KOPT-K1 (cell line): ENCODE measurements around the gene ZCCHC24.
A peak's percentile ranks its signal among the peaks of the same experiment; 100 is the strongest.

Experiments used
- H3K27ac ChIP-seq: fragments of 200-600 bp; sonication (generic); 2 replicates; pipeline ENCODE4 v1.5.1; 2016; ENCODE audit warnings: antibody characterized with exemption, mild to moderate bottlenecking, low read depth, low read length; ENCODE audit not compliant: poor library complexity, severe bottlenecking
- H3K36me3 ChIP-seq: fragments of 200-600 bp; sonication (generic); 2 replicates; pipeline ENCODE4 v1.5.1; 2017; ENCODE audit warnings: antibody characterized with exemption, mild to moderate bottlenecking, low read length, moderate library complexity; ENCODE audit not compliant: insufficient read depth
- H3K9me3 ChIP-seq: fragments of 200-600 bp; sonication (generic); 2 replicates; pipeline ENCODE4 v1.5.1; 2017; ENCODE audit warnings: antibody characterized with exemption, low read length, mild to moderate bottlenecking; ENCODE audit not compliant: insufficient read depth, poor library complexity, severe bottlenecking

ZCCHC24 gene

DNA sequence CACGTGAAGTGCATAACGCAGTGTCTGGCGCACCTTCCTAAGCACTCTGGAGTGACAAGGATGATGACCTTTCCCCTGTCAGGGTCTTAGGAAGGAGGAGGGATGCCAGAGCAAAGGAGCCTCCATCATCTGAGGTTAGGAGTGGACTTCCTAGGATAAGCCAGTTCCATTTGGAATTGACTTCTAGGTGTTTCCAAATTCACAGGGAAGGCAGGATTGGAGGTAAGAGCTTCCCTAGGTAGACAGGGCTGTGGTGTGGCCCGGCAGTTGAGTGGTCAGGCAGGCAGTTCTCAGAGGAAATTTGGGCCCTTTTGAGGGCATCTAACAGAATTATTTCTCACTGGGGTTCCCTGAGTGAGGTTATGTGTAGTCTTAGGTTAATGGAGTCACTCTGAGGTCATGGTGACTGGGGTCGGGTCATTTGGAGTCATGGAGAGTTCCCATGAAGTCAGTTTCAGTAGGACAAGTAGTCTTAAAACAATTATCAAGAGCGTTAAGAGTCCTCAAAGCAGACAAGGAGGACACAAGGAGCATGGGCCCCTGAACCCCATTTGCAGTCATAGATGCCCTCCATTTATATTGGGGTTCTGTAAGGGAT, 89.9 kb downstream of the ZCCHC24 start:
- H3K36me3 ChIP-seq = peaks cover 73% of the 10 kb centered on the region
- H3K27ac ChIP-seq = no peak overlapping the region
- H3K9me3 ChIP-seq = no peaks in the 10 kb centered on the region

- Histone ChIP-seq H3K9me3 (no peaks in the 10 kb centered on the region), H3K27ac (no peak overlapping the region), H3K36me3 (peaks cover 82% of the 10 kb centered on the region)
These were observed 90.8 kb downstream of the ZCCHC24 start for GRCh38 chr10:79354615-79355014.

GRCh38 chr10:79354141-79354540, 91.3 kb downstream of the ZCCHC24 start:
- Histone ChIP-seq H3K36me3 (peaks cover 87% of the 10 kb centered on the region), H3K27ac (no peak overlapping the region), H3K9me3 (no peaks in the 10 kb centered on the region)

DNA sequence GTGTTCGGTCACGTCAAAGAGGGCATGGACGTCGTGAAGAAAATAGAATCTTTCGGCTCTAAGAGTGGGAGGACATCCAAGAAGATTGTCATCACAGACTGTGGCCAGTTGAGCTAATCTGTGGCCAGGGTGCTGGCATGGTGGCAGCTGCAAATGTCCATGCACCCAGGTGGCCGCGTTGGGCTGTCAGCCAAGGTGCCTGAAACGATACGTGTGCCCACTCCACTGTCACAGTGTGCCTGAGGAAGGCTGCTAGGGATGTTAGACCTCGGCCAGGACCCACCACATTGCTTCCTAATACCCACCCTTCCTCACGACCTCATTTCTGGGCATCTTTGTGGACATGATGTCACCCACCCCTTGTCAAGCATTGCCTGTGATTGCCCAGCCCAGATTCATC, 91.7 kb downstream of the ZCCHC24 start:
- H3K9me3 ChIP-seq = no peaks in the 10 kb centered on the region
- H3K36me3 ChIP-seq = peaks cover 91% of the 10 kb centered on the region
- no peak overlapping the region for H3K27ac ChIP-seq

DNA sequence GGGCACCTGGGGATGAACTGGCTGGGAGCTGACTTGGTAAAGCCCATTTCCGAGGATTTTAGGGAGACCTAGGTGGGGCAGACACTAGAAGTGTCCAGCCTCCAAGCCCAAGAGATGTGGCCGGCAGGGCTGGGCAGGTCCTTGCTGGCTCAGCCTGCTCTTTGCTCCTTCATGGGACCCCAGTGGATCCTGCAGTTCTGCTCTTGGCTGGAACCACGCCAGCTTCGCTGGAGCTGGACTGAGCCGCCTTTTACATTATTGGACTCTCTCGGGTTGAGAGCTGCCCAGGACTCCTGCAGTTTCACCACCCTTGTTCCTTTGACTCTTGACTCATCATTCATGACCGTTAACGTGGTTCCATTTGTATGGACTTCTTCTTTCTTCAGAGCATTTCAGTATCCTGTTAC, 92.4 kb downstream of the ZCCHC24 start:
- no peak overlapping the region for H3K27ac ChIP-seq
- H3K36me3 ChIP-seq = peaks cover 95% of the 10 kb centered on the region
- H3K9me3 ChIP-seq = no peaks in the 10 kb centered on the region

- no peaks in the 10 kb centered on the region for H3K9me3 ChIP-seq
- peaks cover 89% of the 10 kb centered on the region for H3K36me3 ChIP-seq
- H3K27ac ChIP-seq = no peak overlapping the region
These were observed 93.2 kb downstream of the ZCCHC24 start for GRCh38 chr10:79352035-79352877.

GRCh38 chr10:79351332-79351731, 94.1 kb downstream of the ZCCHC24 start:
- Histone ChIP-seq H3K9me3 (no peaks in the 10 kb centered on the region), H3K36me3 (peaks cover 80% of the 10 kb centered on the region), H3K27ac (no peak overlapping the region)

DNA sequence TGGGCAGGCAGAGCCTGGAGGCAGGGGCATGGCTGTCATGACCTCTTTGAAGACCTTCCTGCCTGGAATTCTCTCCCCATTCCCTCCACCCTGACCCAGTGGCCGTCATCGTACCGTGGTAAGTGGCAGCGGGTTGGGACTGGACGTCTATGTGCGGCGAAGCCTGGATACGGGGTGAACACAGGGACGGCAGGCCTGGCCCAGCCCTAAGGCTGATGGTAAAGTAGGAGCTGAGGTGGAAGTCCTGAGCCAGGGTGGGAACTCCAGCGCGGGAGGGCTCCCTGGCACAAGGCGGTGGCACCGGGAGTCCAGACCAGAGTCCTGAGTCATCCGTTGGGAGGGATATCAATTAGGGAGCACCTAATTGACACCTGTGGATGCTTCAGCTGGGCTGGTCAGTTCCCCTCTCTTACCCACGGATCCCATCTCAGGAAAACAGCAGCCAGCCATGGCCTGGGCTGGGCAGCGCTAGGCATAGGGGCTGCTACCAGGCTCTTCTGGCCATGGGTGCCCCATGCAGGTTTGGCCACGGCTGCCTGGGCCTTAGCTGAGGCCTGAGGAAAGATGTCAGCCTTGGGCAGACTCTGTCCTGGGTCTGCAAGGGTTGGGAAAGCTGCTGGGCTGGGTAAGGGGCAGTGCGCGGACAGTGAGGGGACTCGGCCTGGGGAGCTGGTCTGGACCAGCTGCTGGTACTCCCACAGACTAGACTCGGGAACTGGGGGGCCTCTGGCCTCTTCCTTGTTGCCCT, 94.8 kb downstream of the ZCCHC24 start:
- Histone ChIP-seq H3K9me3 (no peaks in the 10 kb centered on the region), H3K36me3 (peaks cover 72% of the 10 kb centered on the region), H3K27ac (no peak overlapping the region)

DNA sequence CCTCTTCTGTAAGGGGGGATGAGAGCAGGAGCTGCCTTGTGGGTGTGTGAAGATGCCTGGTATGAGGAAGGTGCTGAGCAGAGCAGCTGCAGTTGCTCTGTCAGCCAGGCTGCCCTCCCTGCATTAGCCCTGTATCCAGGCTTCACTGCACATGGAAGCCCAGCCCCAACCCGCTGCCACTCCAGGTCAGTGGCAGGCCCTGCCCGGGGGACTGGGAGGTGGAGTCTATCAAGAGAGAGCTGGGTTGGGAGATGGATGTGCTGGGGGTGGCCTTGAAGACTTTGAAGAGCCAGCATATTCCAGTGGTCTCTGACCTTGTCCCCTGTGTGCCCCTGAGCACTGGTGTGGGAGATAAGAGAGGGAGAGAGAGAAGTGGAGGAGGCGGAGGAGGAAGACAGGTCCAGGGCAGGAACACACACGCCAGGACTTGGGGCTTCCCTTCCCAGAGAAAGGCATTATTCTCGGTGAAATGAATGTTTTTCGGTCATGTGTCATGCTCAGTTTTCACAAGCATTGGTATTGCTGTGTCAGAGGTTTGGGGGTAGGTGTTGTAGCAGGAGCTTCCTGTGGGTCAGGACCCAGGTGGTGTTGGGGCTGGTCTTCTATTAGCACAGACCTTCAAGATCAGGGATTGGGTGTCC, 95.5 kb downstream of the ZCCHC24 start:
- H3K36me3 ChIP-seq = peaks cover 65% of the 10 kb centered on the region

GRCh38 chr10:79349072-79349491, 96.3 kb downstream of the ZCCHC24 start:
- Histone ChIP-seq H3K27ac (peak overlapping the region; percentile 98), H3K36me3 (peaks cover 57% of the 10 kb centered on the region), H3K9me3 (no peaks in the 10 kb centered on the region)

More for the DNA sequence above, 95.5 kb downstream of the ZCCHC24 start:
- Histone ChIP-seq H3K9me3 (no peaks in the 10 kb centered on the region), H3K27ac (no peak overlapping the region)

GRCh38 chr10:79348640-79348988, 96.8 kb downstream of the ZCCHC24 start:
- Histone ChIP-seq H3K36me3 (peaks cover 52% of the 10 kb centered on the region), H3K27ac (peak overlapping the region; percentile 98), H3K9me3 (no peaks in the 10 kb centered on the region)

- Histone ChIP-seq H3K9me3 (no peaks in the 10 kb centered on the region), H3K27ac (peak overlapping the region; percentile 98), H3K36me3 (peaks cover 47% of the 10 kb centered on the region)
These were observed 97.4 kb downstream of the ZCCHC24 start for GRCh38 chr10:79347894-79348639.

DNA sequence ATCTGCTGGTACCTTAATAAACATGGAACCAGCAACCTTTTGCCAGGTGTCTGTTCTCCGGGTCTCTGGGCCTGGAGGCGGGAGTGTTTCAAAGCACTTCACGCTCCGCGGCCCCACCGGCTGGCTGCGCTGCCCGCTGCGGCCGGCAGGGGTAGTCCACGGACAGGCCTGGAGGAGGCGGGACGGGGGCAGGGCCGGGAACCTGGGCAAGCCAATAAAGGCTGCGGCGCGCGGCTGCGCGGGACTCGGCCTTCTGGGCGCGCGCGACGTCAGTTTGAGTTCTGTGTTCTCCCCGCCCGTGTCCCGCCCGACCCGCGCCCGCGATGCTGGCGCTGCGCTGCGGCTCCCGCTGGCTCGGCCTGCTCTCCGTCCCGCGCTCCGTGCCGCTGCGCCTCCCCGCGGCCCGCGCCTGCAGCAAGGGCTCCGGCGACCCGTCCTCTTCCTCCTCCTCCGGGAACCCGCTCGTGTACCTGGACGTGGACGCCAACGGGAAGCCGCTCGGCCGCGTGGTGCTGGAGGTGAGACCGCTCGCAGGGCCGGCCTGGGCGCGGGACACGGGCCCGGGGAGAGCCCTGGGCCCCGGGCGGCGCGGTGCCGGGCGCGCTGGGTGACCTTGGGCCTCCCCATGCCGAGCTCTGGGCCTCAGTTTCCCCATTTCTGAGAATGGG, 98.1 kb downstream of the ZCCHC24 start, which contains the start of gene PPIF:
TSS of gene PPIF (plus strand) at position 244 of the 668 bp plus-strand sequence. CDS start at position 324, 80 bp downstream.
- Histone ChIP-seq H3K9me3 (no peaks in the 10 kb centered on the region), H3K36me3 (peaks cover 40% of the 10 kb centered on the region), H3K27ac (peak within 1 kb of the TSS; percentile 98)
